Stomach (tissue), 4 donors: ENCODE data around the gene RNF121.

Source experiments
- CTCF ChIP-seq, 7 experiments: fragments of 450-650 bp in 4 of 7; fragments of 200-600 bp in 3 of 7; sonication (generic) in 3 of 7; IDR thresholded peaks; one replicate each; pipeline ENCODE4 v1.5.1; 2016 to 2019; ENCODE audit warnings: antibody characterized with exemption in 7 of 7, control low read depth in 2 of 7, mild to moderate bottlenecking in 1 of 7
- EP300 ChIP-seq: sonication (generic); formaldehyde crosslinking; IDR thresholded peaks from one replicate; pipeline ENCODE4 v1.6.1; 2017; ENCODE audit warnings: antibody characterized with exemption
- POLR2A ChIP-seq, 4 donors: fragments of 450-650 bp; IDR thresholded peaks; one replicate each; pipeline ENCODE4 v1.6.1; 2016; ENCODE audit warnings: antibody characterized with exemption in 4 of 4, control low read depth in 2 of 4, mild to moderate bottlenecking in 1 of 4, moderate library complexity in 1 of 4
- POLR2AphosphoS5 ChIP-seq, 3 donors: sonication (generic); formaldehyde crosslinking; IDR thresholded peaks; one replicate each; pipeline ENCODE4 v1.6.1; 2016; ENCODE audit warnings: antibody characterized with exemption in 3 of 3

GRCh38 chr11:71949034-71949433 lies 20.2 kb downstream of the RNF121 start:
- TF ChIP-seq POLR2A (IDR thresholded peaks at IDR 0.05) (no peak), POLR2AphosphoS5 (IDR thresholded peaks at IDR 0.05) (no peak), CTCF (IDR thresholded peaks at IDR 0.05) (no peak), EP300 (no peak)
